Activated CD4-positive, alpha-beta T cell treated with anti-CD3 and anti-CD28 coated beads, Interleukin-2, amount 10 ng/mL, durations not matched to agents 24 days and 14 days (primary cell): ENCODE results near the gene OTOG. TPM values are rescaled to one million over a fixed set of nuclear protein-coding genes. Genes with fewer than 3 reads are reported as not detected.

Experiments used
- DNase-seq: peaks from one replicate; pipeline ENCODE4 v3.0.0; 2022
- H3K27ac Mint-ChIP-seq: one replicate; pipeline ENCODE4 v1.8.0; 2022; ENCODE audit warnings: mild to moderate bottlenecking, mixed read lengths
- H3K27me3 Mint-ChIP-seq: one replicate; pipeline ENCODE4 v1.8.0; 2022; ENCODE audit warnings: mixed read lengths
- H3K36me3 Mint-ChIP-seq: one replicate; pipeline ENCODE4 v1.8.0; 2022; ENCODE audit warnings: low read depth, mild to moderate bottlenecking, mixed read lengths
- H3K4me1 Mint-ChIP-seq: one replicate; pipeline ENCODE4 v1.8.0; 2021; ENCODE audit warnings: mixed read lengths
- H3K4me3 Mint-ChIP-seq: one replicate; pipeline ENCODE4 v1.8.0; 2022; ENCODE audit warnings: mild to moderate bottlenecking, moderate library complexity, mixed read lengths
- H3K9me3 Mint-ChIP-seq: one replicate; pipeline ENCODE4 v1.8.0; 2021; ENCODE audit warnings: mixed read lengths
- intact Hi-C: fragments of 100-400 bp; cut with micrococcal nuclease; formaldehyde crosslinking; loops from one replicate; pipeline ENCODE4 v1.15.1; 2023
- total RNA-seq: library from RNA; stranded (reverse); gene quantifications from 2 replicates; pipeline ENCODE4 v1.2.3, GENCODE V29; 2022

OTOG gene
- total RNA-seq, 1 donor from 2014 or later = not detected

- Mint-ChIP-seq H3K9me3 (no peaks in the 10 kb centered on the region), H3K27ac (no peak overlapping the region), H3K36me3 (no peaks in the 10 kb centered on the region), H3K27me3 (peaks cover 34% of the 10 kb centered on the region), H3K4me1 (no peaks in the 10 kb centered on the region), H3K4me3 (no peak overlapping the region)
- intact Hi-C loops = no loop called here
- DNase-seq = no peak
These were observed 35.0 kb upstream of the OTOG start for GRCh38 chr11:17512101-17512500.

GRCh38 chr11:17513853-17514252, 33.2 kb upstream of the OTOG start:
- DNase-seq = no peak
- Mint-ChIP-seq H3K4me1 (no peaks in the 10 kb centered on the region), H3K4me3 (no peak overlapping the region), H3K27me3 (peaks cover 27% of the 10 kb centered on the region), H3K36me3 (no peaks in the 10 kb centered on the region), H3K9me3 (no peaks in the 10 kb centered on the region), H3K27ac (no peak overlapping the region)
- intact Hi-C loops = no loop called here

GRCh38 chr11:17514476-17514875, 32.6 kb upstream of the OTOG start:
- DNase-seq = no peak
- Mint-ChIP-seq H3K9me3 (no peaks in the 10 kb centered on the region), H3K4me3 (no peak overlapping the region), H3K4me1 (no peaks in the 10 kb centered on the region), H3K36me3 (no peaks in the 10 kb centered on the region), H3K27ac (no peak overlapping the region), H3K27me3 (peaks cover 23% of the 10 kb centered on the region)
- intact Hi-C loops = no loop called here

- intact Hi-C loops = no loop called here
- H3K27me3 Mint-ChIP-seq = peaks cover 17% of the 10 kb centered on the region
- DNase-seq = no peak
- no peak overlapping the region for H3K27ac Mint-ChIP-seq
- no peaks in the 10 kb centered on the region for H3K9me3 Mint-ChIP-seq
- H3K4me1 Mint-ChIP-seq = no peaks in the 10 kb centered on the region
- no peaks in the 10 kb centered on the region for H3K36me3 Mint-ChIP-seq
- no peak overlapping the region for H3K4me3 Mint-ChIP-seq
These were observed 31.4 kb upstream of the OTOG start for GRCh38 chr11:17515443-17516176.

GRCh38 chr11:17516551-17517150, 30.4 kb upstream of the OTOG start:
- Mint-ChIP-seq H3K9me3 (no peaks in the 10 kb centered on the region), H3K27ac (no peak overlapping the region), H3K4me3 (no peak overlapping the region), H3K36me3 (no peaks in the 10 kb centered on the region), H3K27me3 (peaks cover 18% of the 10 kb centered on the region), H3K4me1 (no peaks in the 10 kb centered on the region)
- DNase-seq = no peak
- intact Hi-C loops = no loop called here

GRCh38 chr11:17517186-17517585, 29.9 kb upstream of the OTOG start:
- H3K9me3 Mint-ChIP-seq = no peaks in the 10 kb centered on the region
- no peaks in the 10 kb centered on the region for H3K4me1 Mint-ChIP-seq
- intact Hi-C loops = no loop called here
- no peaks in the 10 kb centered on the region for H3K36me3 Mint-ChIP-seq
- H3K4me3 Mint-ChIP-seq = no peak overlapping the region
- H3K27me3 Mint-ChIP-seq = peaks cover 14% of the 10 kb centered on the region
- no peak for DNase-seq
- H3K27ac Mint-ChIP-seq = no peak overlapping the region

GRCh38 chr11:17518366-17518765, 28.7 kb upstream of the OTOG start:
- no peak for DNase-seq
- Mint-ChIP-seq H3K4me1 (no peaks in the 10 kb centered on the region), H3K9me3 (no peaks in the 10 kb centered on the region), H3K27ac (no peak overlapping the region), H3K4me3 (no peak overlapping the region), H3K27me3 (peaks cover 12% of the 10 kb centered on the region), H3K36me3 (no peaks in the 10 kb centered on the region)
- intact Hi-C loops = no loop called here

GRCh38 chr11:17519061-17519885, 27.8 kb upstream of the OTOG start:
- H3K4me1 Mint-ChIP-seq = no peaks in the 10 kb centered on the region
- H3K4me3 Mint-ChIP-seq = no peak overlapping the region
- no peaks in the 10 kb centered on the region for H3K36me3 Mint-ChIP-seq
- intact Hi-C loops = no loop called here
- peaks cover 7% of the 10 kb centered on the region for H3K27me3 Mint-ChIP-seq
- DNase-seq = no peak
- H3K27ac Mint-ChIP-seq = no peak overlapping the region
- H3K9me3 Mint-ChIP-seq = no peaks in the 10 kb centered on the region

- intact Hi-C loops = no loop called here
- no peaks in the 10 kb centered on the region for H3K4me1 Mint-ChIP-seq
- H3K9me3 Mint-ChIP-seq = no peaks in the 10 kb centered on the region
- H3K36me3 Mint-ChIP-seq = no peaks in the 10 kb centered on the region
- H3K27ac Mint-ChIP-seq = no peak overlapping the region
- H3K4me3 Mint-ChIP-seq = no peak overlapping the region
- no peak for DNase-seq
- H3K27me3 Mint-ChIP-seq = peaks cover 2% of the 10 kb centered on the region
These were observed 25.8 kb upstream of the OTOG start for GRCh38 chr11:17521106-17521900.

- no peaks in the 10 kb centered on the region for H3K4me1 Mint-ChIP-seq
- no peak for DNase-seq
- H3K9me3 Mint-ChIP-seq = no peaks in the 10 kb centered on the region
- no peak overlapping the region for H3K4me3 Mint-ChIP-seq
- intact Hi-C loops = no loop called here
- no peak overlapping the region for H3K27ac Mint-ChIP-seq
- H3K36me3 Mint-ChIP-seq = no peaks in the 10 kb centered on the region
- peaks cover 2% of the 10 kb centered on the region for H3K27me3 Mint-ChIP-seq
These were observed 24.4 kb upstream of the OTOG start for GRCh38 chr11:17522655-17523054.

- intact Hi-C loops = no loop called here
- Mint-ChIP-seq H3K27ac (no peak overlapping the region), H3K4me3 (no peak overlapping the region), H3K4me1 (no peaks in the 10 kb centered on the region), H3K36me3 (no peaks in the 10 kb centered on the region), H3K27me3 (peaks cover 6% of the 10 kb centered on the region), H3K9me3 (no peaks in the 10 kb centered on the region)
- DNase-seq = no peak
These were observed 22.8 kb upstream of the OTOG start for GRCh38 chr11:17524221-17524620.

- intact Hi-C loops = no loop called here
- Mint-ChIP-seq H3K27ac (no peak overlapping the region), H3K9me3 (no peaks in the 10 kb centered on the region), H3K27me3 (peaks cover 8% of the 10 kb centered on the region), H3K4me3 (no peak overlapping the region), H3K4me1 (no peaks in the 10 kb centered on the region), H3K36me3 (no peaks in the 10 kb centered on the region)
- no peak for DNase-seq
These were observed 21.5 kb upstream of the OTOG start for GRCh38 chr11:17525570-17525969.

GRCh38 chr11:17526326-17526725, 20.7 kb upstream of the OTOG start:
- H3K36me3 Mint-ChIP-seq = no peaks in the 10 kb centered on the region
- intact Hi-C loops = no loop called here
- H3K27me3 Mint-ChIP-seq = peaks cover 7% of the 10 kb centered on the region

More at GRCh38 chr11:17526326-17526725, 20.7 kb upstream of the OTOG start:
- H3K4me3 Mint-ChIP-seq = no peak overlapping the region
- no peak overlapping the region for H3K27ac Mint-ChIP-seq
- DNase-seq = no peak
- no peaks in the 10 kb centered on the region for H3K9me3 Mint-ChIP-seq
- no peaks in the 10 kb centered on the region for H3K4me1 Mint-ChIP-seq
